WTC11 (cell line): Measurements from ENCODE around the gene ADGRB3.

Source experiments
- CREM ChIP-seq: sonication (generic); formaldehyde crosslinking; IDR thresholded peaks from 2 replicates; pipeline ENCODE4 v1.8.1; 2022; ENCODE audit warnings: mild to moderate bottlenecking, missing genetic modification reagents, moderate library complexity
- SMAD3 ChIP-seq: sonication (generic); formaldehyde crosslinking; IDR thresholded peaks from 2 replicates; pipeline ENCODE4 v1.8.0; 2022; ENCODE audit warnings: missing genetic modification reagents, mild to moderate bottlenecking, borderline replicate concordance
- TP53 ChIP-seq: sonication (generic); formaldehyde crosslinking; IDR thresholded peaks from 2 replicates; pipeline ENCODE4 v1.8.1; 2023; ENCODE audit warnings: mild to moderate bottlenecking, missing genetic modification reagents
- USF2 ChIP-seq: sonication (generic); formaldehyde crosslinking; IDR thresholded peaks from 2 replicates; pipeline ENCODE4 v1.8.1; 2023; ENCODE audit warnings: mild to moderate bottlenecking, missing genetic modification reagents, moderate library complexity
- ZBTB21 ChIP-seq: sonication (generic); formaldehyde crosslinking; IDR thresholded peaks from 2 replicates; pipeline ENCODE4 v1.8.1; 2023; ENCODE audit warnings: mild to moderate bottlenecking, missing genetic modification reagents, borderline replicate concordance
- ZNF232 ChIP-seq: sonication (generic); formaldehyde crosslinking; IDR thresholded peaks from 2 replicates; pipeline ENCODE4 v1.8.0; 2022; ENCODE audit warnings: mild to moderate bottlenecking, missing genetic modification reagents
- TF ChIP-seq, protein P1 (sequence below): fragments of 200-600 bp; IDR thresholded peaks from 2 replicates; pipeline ENCODE4 v1.8.0; 2022; ENCODE audit warnings: antibody characterized with exemption
- TF ChIP-seq, protein P2 (sequence below): sonication (generic); formaldehyde crosslinking; IDR thresholded peaks from 2 replicates; pipeline ENCODE4 v1.8.0; 2022; ENCODE audit warnings: mild to moderate bottlenecking, missing genetic modification reagents
- TF ChIP-seq, protein P3 (sequence below): sonication (generic); formaldehyde crosslinking; IDR thresholded peaks from 2 replicates; pipeline ENCODE4 v1.8.0; 2023; ENCODE audit warnings: missing genetic modification reagents

GRCh38 chr6:69022993-69023392 is 387.9 kb downstream of the ADGRB3 start:
- TF ChIP-seq ZBTB21 (CRISPR knock-in tag) (no peak), ZNF232 (CRISPR knock-in tag) (no peak), TP53 (CRISPR knock-in tag) (no peak), CREM (CRISPR knock-in tag) (no peak), USF2 (CRISPR knock-in tag) (no peak), SMAD3 (CRISPR knock-in tag) (no peak)
- TF ChIP-seq, protein P1, sequence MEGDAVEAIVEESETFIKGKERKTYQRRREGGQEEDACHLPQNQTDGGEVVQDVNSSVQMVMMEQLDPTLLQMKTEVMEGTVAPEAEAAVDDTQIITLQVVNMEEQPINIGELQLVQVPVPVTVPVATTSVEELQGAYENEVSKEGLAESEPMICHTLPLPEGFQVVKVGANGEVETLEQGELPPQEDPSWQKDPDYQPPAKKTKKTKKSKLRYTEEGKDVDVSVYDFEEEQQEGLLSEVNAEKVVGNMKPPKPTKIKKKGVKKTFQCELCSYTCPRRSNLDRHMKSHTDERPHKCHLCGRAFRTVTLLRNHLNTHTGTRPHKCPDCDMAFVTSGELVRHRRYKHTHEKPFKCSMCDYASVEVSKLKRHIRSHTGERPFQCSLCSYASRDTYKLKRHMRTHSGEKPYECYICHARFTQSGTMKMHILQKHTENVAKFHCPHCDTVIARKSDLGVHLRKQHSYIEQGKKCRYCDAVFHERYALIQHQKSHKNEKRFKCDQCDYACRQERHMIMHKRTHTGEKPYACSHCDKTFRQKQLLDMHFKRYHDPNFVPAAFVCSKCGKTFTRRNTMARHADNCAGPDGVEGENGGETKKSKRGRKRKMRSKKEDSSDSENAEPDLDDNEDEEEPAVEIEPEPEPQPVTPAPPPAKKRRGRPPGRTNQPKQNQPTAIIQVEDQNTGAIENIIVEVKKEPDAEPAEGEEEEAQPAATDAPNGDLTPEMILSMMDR = no peak
- TF ChIP-seq, protein P2, sequence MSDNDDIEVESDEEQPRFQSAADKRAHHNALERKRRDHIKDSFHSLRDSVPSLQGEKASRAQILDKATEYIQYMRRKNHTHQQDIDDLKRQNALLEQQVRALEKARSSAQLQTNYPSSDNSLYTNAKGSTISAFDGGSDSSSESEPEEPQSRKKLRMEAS = no peak
- TF ChIP-seq, protein P3, sequence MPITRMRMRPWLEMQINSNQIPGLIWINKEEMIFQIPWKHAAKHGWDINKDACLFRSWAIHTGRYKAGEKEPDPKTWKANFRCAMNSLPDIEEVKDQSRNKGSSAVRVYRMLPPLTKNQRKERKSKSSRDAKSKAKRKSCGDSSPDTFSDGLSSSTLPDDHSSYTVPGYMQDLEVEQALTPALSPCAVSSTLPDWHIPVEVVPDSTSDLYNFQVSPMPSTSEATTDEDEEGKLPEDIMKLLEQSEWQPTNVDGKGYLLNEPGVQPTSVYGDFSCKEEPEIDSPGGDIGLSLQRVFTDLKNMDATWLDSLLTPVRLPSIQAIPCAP (CRISPR knock-in tag) = no peak
